DOHH2 (cell line): Measurements from ENCODE around the gene AP2A1.

ENCODE experiments used
- H3F3A ChIP-seq: fragments of 200-600 bp; sonication (generic), shearing (Covaris generic); 2 replicates; pipeline ENCODE4 v1.6.0; 2016; ENCODE audit warnings: antibody characterized with exemption, mild to moderate bottlenecking; ENCODE audit not compliant: control insufficient read depth, insufficient read depth
- H3K27ac ChIP-seq: fragments of 200-600 bp; sonication (generic); 2 replicates; pipeline ENCODE4 v1.5.1; 2014; ENCODE audit warnings: low read depth, mild to moderate bottlenecking, low read length, moderate library complexity
- H3K27me3 ChIP-seq: fragments of 200-600 bp; sonication (generic); 2 replicates; pipeline ENCODE4 v1.6.1; 2014; ENCODE audit warnings: mild to moderate bottlenecking, low read length, mixed read lengths; ENCODE audit not compliant: control insufficient read depth
- H3K36me3 ChIP-seq: fragments of 200-600 bp; sonication (generic); 2 replicates; pipeline ENCODE4 v1.6.1; 2014; ENCODE audit warnings: mild to moderate bottlenecking, low read length, moderate library complexity, mixed read lengths; ENCODE audit not compliant: control insufficient read depth
- H3K4me1 ChIP-seq: fragments of 200-600 bp; sonication (generic); 2 replicates; pipeline ENCODE4 v1.6.1; 2014; ENCODE audit warnings: mild to moderate bottlenecking, low read length, mixed read lengths; ENCODE audit not compliant: control insufficient read depth
- H3K4me2 ChIP-seq: fragments of 200-600 bp; sonication (generic); 2 replicates; pipeline ENCODE4 v1.6.0; 2014; ENCODE audit warnings: mild to moderate bottlenecking, low read length, moderate library complexity
- H3K4me3 ChIP-seq: fragments of 200-600 bp; sonication (generic); 2 replicates; pipeline ENCODE4 v1.5.1; 2014; ENCODE audit warnings: mild to moderate bottlenecking, low read length, mixed read lengths
- H3K79me2 ChIP-seq: fragments of 200-600 bp; sonication (generic); 2 replicates; pipeline ENCODE4 v1.6.1; 2014; ENCODE audit warnings: mild to moderate bottlenecking, low read length, mixed read lengths; ENCODE audit not compliant: control insufficient read depth
- H3K9me2 ChIP-seq: fragments of 200-600 bp; sonication (generic); replicated peaks from 2 replicates; pipeline ENCODE4 v1.6.1; 2014; ENCODE audit warnings: mild to moderate bottlenecking, low read length, mixed read lengths; ENCODE audit not compliant: control insufficient read depth
- H3K9me3 ChIP-seq: fragments of 200-600 bp; sonication (generic); 2 replicates; pipeline ENCODE4 v1.6.1; 2014; ENCODE audit warnings: antibody characterized with exemption, low read length, mixed read lengths; ENCODE audit not compliant: control insufficient read depth, insufficient read depth
- H4K20me1 ChIP-seq: fragments of 200-600 bp; sonication (generic); 2 replicates; pipeline ENCODE4 v1.6.0; 2014; ENCODE audit warnings: low read depth, mild to moderate bottlenecking, antibody characterized with exemption, low read length, moderate library complexity; ENCODE audit not compliant: control insufficient read depth, insufficient read depth
- CTCF ChIP-seq: fragments of 200-600 bp; sonication (generic); IDR thresholded peaks from one replicate; pipeline ENCODE4 v1.5.1; 2014; ENCODE audit warnings: antibody characterized with exemption, mild to moderate bottlenecking, low read depth, low read length; ENCODE audit not compliant: poor library complexity, severe bottlenecking
- EZH2phosphoT487 ChIP-seq: fragments of 200-600 bp; sonication (generic); IDR thresholded peaks from 2 replicates; pipeline ENCODE4 v1.6.1; 2017; ENCODE audit warnings: borderline replicate concordance, mild to moderate bottlenecking, antibody characterized with exemption, low read length, moderate library complexity, mixed read lengths

The AP2A1 gene

DNA sequence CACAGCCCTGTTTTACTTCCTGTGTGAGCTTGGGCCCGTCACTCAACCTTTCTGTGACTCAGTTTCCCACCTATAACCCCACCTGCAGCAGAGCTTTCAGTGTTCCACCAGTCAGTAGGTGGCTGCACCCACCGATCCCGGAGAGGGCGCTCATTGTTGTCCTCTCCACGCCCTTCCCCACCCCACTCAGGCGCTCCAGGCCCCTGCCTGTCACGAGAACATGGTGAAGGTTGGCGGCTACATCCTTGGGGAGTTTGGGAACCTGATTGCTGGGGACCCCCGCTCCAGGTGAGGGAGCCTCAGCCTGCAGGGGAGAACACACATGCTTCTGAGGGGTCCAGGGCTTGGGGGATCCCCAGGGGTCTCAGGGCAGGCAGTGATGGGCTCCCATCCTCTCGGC lies 34.0 kb downstream of the AP2A1 start:
- H3K4me2 ChIP-seq = no peak overlapping the region
- H4K20me1 ChIP-seq = no peaks in the 10 kb centered on the region

GRCh38 chr19:49801401-49801888 lies 34.6 kb downstream of the AP2A1 start:
- H3K9me3 ChIP-seq = no peaks in the 10 kb centered on the region
- no peak overlapping the region for H3K4me2 ChIP-seq
- no peaks in the 10 kb centered on the region for H3K27me3 ChIP-seq
- no peaks in the 10 kb centered on the region for H3K4me1 ChIP-seq
- no peaks in the 10 kb centered on the region for H4K20me1 ChIP-seq
- H3F3A ChIP-seq = no peaks in the 10 kb centered on the region
- no peaks in the 10 kb centered on the region for H3K9me2 ChIP-seq
- H3K27ac ChIP-seq = no peak overlapping the region
- no peak for TF ChIP-seq EZH2phosphoT487
- TF ChIP-seq CTCF = no peak
- peaks cover 56% of the 10 kb centered on the region for H3K36me3 ChIP-seq
- no peaks in the 10 kb centered on the region for H3K79me2 ChIP-seq
- H3K4me3 ChIP-seq = no peak overlapping the region

More for the DNA sequence above, 34.0 kb downstream of the AP2A1 start:
- Histone ChIP-seq H3K4me1 (no peaks in the 10 kb centered on the region), H3K9me3 (no peaks in the 10 kb centered on the region), H3K79me2 (no peaks in the 10 kb centered on the region), H3K36me3 (peaks cover 59% of the 10 kb centered on the region), H3F3A (no peaks in the 10 kb centered on the region), H3K27ac (no peak overlapping the region), H3K27me3 (no peaks in the 10 kb centered on the region), H3K4me3 (no peak overlapping the region), H3K9me2 (no peaks in the 10 kb centered on the region)
- no peak for TF ChIP-seq CTCF
- no peak for TF ChIP-seq EZH2phosphoT487

GRCh38 chr19:49801966-49802661 lies 35.3 kb downstream of the AP2A1 start:
- H3K9me2 ChIP-seq = no peaks in the 10 kb centered on the region
- peaks cover 49% of the 10 kb centered on the region for H3K36me3 ChIP-seq
- no peaks in the 10 kb centered on the region for H3F3A ChIP-seq
- H3K9me3 ChIP-seq = no peaks in the 10 kb centered on the region
- H3K27me3 ChIP-seq = no peaks in the 10 kb centered on the region
- no peaks in the 10 kb centered on the region for H3K79me2 ChIP-seq
- H3K4me3 ChIP-seq = no peak overlapping the region
- H4K20me1 ChIP-seq = no peaks in the 10 kb centered on the region
- no peak for TF ChIP-seq CTCF
- TF ChIP-seq EZH2phosphoT487 = no peak
- H3K4me1 ChIP-seq = peaks cover 2% of the 10 kb centered on the region; the same call in 1 of the 2 replicates
- H3K27ac ChIP-seq = no peak overlapping the region
- H3K4me2 ChIP-seq = no peak overlapping the region
